ENCODE results near the gene RBMS1. TPM values are rescaled to one million over a fixed set of nuclear protein-coding genes. Genes with fewer than 3 reads are reported as not detected.

Gene RBMS1
- total and polyA plus RNA-seq, 2 of the 13 experiments (the other 11 are each of a cell fraction or from before 2014, with no cell fraction given): 55.5 to 110 TPM

DNA sequence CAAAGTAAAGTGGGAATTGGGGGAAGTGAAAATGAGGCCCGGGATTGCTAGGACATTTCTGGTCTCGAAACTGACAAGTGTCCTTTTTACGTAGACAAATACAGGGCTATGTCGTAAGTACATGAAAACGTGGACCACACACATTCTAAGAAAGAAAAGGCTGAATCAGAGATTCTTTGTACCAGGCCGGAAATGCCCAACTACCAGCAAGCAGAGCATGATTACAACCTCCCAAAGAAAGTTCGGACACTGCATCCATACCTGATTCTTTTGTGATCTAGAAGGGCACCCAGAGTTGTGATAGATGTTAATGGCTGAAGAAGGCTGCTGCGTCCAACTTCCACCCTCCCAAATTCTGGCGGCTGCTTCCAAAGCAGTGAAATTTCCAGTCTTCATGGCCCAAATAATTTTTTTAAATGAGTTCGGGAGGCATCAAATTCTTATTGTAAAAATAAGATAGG is 1.7 kb downstream of the RBMS1 start:
- intact Hi-C loops (cut with micrococcal nuclease; ENCODE audit: unreplicated experiment): loop anchor here (1.0 to 2.0 kb wide), 6 partner anchors 37 to 479 kb away; no protein-coding TSS in a partner anchor
- TSS peak; percentile 51 for BruUV-seq (replicated peaks)
- H3K79me2 ChIP-seq (ENCODE audit: insufficient read depth, low read length): peaks cover 52% of the 10 kb centered on the region
- H3K36me3 ChIP-seq (replicated peaks in 1 of 2; ENCODE audit: control insufficient read depth in 1 of 2, insufficient read depth in 2 of 2, low read length in 2 of 2): no peaks in the 10 kb centered on the region
- no peak overlapping the region for H2AFZ ChIP-seq (ENCODE audit: low read length)
- in situ Hi-C loops (cut with HindIII; ENCODE audit: extremely low pct_ligation_motif_present, low pct_unique_long_range_greater_than_20kb): no loop called here
- H3K4me3 ChIP-seq (replicated peaks in 1 of 3; ENCODE audit: insufficient read depth in 1 of 3, low read depth in 2 of 3, low read length in 3 of 3): peak overlapping the region; percentile 88 to 97 (median 95)
- ATAC-seq: no peak
- H3K9ac ChIP-seq (ENCODE audit: insufficient read depth, low read depth, low read length): peak overlapping the region; percentile 96
- CTCF ChIA-PET (ENCODE audit: low intra/inter-chr PET ratio, low total read pairs): no interaction called here
- H3K9me3 ChIP-seq (ENCODE audit: low read length): no peaks in the 10 kb centered on the region
- H3K4me2 ChIP-seq (ENCODE audit: low read depth, low read length): peak overlapping the region; percentile 91
- peaks cover 10% of the 10 kb centered on the region for H4K20me1 ChIP-seq (ENCODE audit: insufficient read depth, low read length)
- peak; percentile 56 for FAIRE-seq
- peaks cover 47% of the 10 kb centered on the region for H3K4me1 ChIP-seq (ENCODE audit: insufficient read depth, low read length)
- peak; percentile 57 for DNase-seq (ENCODE audit: low spot score)
- H3K27me3 ChIP-seq (ENCODE audit: control insufficient read depth in 1 of 2, insufficient read depth in 2 of 2, low read length in 2 of 2): peaks cover 0 to 20% of the 10 kb centered on the region in 2 experiments; a peak in 3 of 5 replicates
- WGBS (ENCODE audit: low lambda C conversion rate): under 1% methylated on average over 10 of the region's 10 CpGs
- peak overlapping the region; percentile 96 for H3K27ac ChIP-seq (ENCODE audit: extremely low read length, insufficient read depth, low read length)
- POLR2A ChIA-PET: interaction anchor here (0.8 to 1.9 kb wide), 13 partner anchors 10 to 437 kb away, joined by 3 to 11 read pairs (median 4); no protein-coding TSS in a partner anchor
- TF ChIP-seq ZNF354B (CRISPR knock-in tag; IDR thresholded peaks at IDR 0.05) (0 out of 2 replicates have a peak, but pooled peaks have one; percentile 2), ZNF329 (CRISPR knock-in tag; IDR thresholded peaks at IDR 0.05; ENCODE audit: low read depth) (no peak; the same call in 1 of the 2 replicates), ZNF180 (CRISPR knock-in tag; IDR thresholded peaks at IDR 0.05; ENCODE audit: borderline replicate concordance, low read depth) (no peak), TAF15 (IDR thresholded peaks at IDR 0.05; ENCODE audit: low read depth, low read length, poor library complexity, severe bottlenecking) (peak; percentile 4), GFI1 (CRISPR knock-in tag; IDR thresholded peaks at IDR 0.05; ENCODE audit: borderline replicate concordance) (no peak), ZFP36 (IDR thresholded peaks at IDR 0.05; ENCODE audit: borderline replicate concordance, low read depth, low read length, partially characterized antibody) (no peak), MEIS1 (CRISPR knock-in tag; IDR thresholded peaks at IDR 0.05; ENCODE audit: borderline replicate concordance) (no peak), ZNF550 (CRISPR knock-in tag; IDR thresholded peaks at IDR 0.05; ENCODE audit: borderline replicate concordance) (no peak), NFKB2 (CRISPR knock-in tag; IDR thresholded peaks at IDR 0.05; ENCODE audit: borderline replicate concordance) (no peak), SMAD9 (CRISPR knock-in tag; IDR thresholded peaks at IDR 0.05) (0 out of 2 replicates have a peak, but pooled peaks have one; percentile 6), ZBTB3 (CRISPR knock-in tag; IDR thresholded peaks at IDR 0.05; ENCODE audit: borderline replicate concordance, low read depth) (no peak), ZNF761 (CRISPR knock-in tag; conservative IDR thresholded peaks at IDR 0.05) (no peak), RBAK (CRISPR knock-in tag; IDR thresholded peaks at IDR 0.05) (no peak), FLYWCH1 (CRISPR knock-in tag; IDR thresholded peaks at IDR 0.05) (peak; percentile 29; the same call in 1 of the 2 replicates), SIX1 (CRISPR knock-in tag; IDR thresholded peaks at IDR 0.05; ENCODE audit: borderline replicate concordance) (no peak), ZNF446 (CRISPR knock-in tag; IDR thresholded peaks at IDR 0.05) (no peak), HNRNPK (IDR thresholded peaks at IDR 0.05; ENCODE audit: low read depth, low read length, poor library complexity, severe bottlenecking) (no peak), ZNF3 (CRISPR knock-in tag; IDR thresholded peaks at IDR 0.05) (no peak)
- TF ChIP-seq, protein P1, sequence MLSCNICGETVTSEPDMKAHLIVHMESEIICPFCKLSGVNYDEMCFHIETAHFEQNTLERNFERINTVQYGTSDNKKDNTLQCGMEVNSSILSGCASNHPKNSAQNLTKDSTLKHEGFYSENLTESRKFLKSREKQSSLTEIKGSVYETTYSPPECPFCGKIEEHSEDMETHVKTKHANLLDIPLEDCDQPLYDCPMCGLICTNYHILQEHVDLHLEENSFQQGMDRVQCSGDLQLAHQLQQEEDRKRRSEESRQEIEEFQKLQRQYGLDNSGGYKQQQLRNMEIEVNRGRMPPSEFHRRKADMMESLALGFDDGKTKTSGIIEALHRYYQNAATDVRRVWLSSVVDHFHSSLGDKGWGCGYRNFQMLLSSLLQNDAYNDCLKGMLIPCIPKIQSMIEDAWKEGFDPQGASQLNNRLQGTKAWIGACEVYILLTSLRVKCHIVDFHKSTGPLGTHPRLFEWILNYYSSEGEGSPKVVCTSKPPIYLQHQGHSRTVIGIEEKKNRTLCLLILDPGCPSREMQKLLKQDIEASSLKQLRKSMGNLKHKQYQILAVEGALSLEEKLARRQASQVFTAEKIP (CRISPR knock-in tag; IDR thresholded peaks at IDR 0.05; ENCODE audit: borderline replicate concordance): no peak
- TF ChIP-seq, protein P2, sequence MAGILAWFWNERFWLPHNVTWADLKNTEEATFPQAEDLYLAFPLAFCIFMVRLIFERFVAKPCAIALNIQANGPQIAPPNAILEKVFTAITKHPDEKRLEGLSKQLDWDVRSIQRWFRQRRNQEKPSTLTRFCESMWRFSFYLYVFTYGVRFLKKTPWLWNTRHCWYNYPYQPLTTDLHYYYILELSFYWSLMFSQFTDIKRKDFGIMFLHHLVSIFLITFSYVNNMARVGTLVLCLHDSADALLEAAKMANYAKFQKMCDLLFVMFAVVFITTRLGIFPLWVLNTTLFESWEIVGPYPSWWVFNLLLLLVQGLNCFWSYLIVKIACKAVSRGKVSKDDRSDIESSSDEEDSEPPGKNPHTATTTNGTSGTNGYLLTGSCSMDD (CRISPR knock-in tag; IDR thresholded peaks at IDR 0.05): no peak
- TF ChIP-seq, protein P3, sequence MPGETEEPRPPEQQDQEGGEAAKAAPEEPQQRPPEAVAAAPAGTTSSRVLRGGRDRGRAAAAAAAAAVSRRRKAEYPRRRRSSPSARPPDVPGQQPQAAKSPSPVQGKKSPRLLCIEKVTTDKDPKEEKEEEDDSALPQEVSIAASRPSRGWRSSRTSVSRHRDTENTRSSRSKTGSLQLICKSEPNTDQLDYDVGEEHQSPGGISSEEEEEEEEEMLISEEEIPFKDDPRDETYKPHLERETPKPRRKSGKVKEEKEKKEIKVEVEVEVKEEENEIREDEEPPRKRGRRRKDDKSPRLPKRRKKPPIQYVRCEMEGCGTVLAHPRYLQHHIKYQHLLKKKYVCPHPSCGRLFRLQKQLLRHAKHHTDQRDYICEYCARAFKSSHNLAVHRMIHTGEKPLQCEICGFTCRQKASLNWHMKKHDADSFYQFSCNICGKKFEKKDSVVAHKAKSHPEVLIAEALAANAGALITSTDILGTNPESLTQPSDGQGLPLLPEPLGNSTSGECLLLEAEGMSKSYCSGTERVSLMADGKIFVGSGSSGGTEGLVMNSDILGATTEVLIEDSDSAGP (CRISPR knock-in tag; IDR thresholded peaks at IDR 0.05; ENCODE audit: borderline replicate concordance): no peak

Data from HepG2 (cell line).